Measurements from ENCODE around the gene PKP1.

The PKP1 gene

GRCh38 chr1:201259476-201260235, 23.6 kb upstream of the PKP1 start:
- no peak for DNase-seq

DNA sequence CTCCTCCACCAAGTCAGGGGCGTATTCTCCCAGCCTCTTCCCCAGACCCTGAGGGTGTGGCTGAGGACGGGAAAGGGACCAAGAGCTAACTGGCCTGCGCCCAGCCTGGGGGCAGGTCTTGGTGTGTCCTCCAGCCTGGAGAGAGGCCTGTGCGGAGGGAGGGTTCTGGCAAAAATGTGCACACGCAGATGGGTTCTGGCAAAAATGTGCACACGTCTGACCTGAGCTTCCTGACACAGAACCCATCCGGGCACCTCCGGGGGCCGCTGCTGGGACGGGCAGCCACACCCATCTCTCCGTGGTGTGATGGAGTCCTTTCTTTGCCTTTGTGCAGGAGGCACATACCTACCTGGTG, 23.1 kb upstream of the PKP1 start:
- no peak for DNase-seq

- no peak for DNase-seq
These were observed 22.5 kb upstream of the PKP1 start for GRCh38 chr1:201260648-201261311.

DNA sequence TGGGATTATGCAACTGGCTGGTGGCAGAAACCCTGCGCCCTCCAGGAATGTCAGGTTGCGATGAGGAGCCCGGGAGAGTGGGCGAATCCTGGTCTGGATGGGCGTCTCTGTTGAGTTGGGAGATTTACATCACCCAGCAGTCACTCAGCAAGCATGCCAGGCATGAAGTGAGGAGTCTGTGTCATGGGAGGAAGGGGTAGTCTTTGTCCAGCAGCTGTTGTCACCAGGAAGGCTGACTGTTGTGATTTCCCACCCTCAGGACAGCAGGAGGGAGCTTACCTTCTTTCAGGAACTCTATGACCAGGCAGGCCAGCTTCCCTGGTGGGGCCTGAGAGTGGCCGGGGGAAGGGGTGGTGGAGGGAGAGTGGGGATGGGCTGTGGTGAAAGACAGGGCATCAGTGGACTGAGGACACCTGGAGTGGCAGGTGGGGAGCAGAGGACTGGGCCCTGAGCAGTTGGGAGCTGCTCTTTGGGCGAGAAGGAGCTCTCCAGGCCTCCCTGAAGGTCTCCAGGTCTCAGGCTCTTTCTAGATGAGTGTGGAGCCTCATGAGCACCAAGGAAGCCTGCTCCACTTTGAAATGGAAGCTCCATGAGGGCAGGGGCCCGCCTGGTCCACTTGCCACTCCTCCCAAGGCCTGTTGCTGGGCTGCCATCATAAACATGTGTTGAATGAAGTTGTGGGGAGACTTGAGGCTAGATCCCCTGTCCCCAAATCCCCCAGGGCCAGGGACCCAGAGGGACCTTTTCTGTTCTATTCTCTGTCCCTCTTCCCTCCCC, 21.3 kb upstream of the PKP1 start:
- no peak for DNase-seq

- no peak for DNase-seq
These were observed 20.2 kb upstream of the PKP1 start for GRCh38 chr1:201262963-201263608.

- no peak for DNase-seq
These were observed 19.2 kb upstream of the PKP1 start for GRCh38 chr1:201264072-201264471.

GRCh38 chr1:201264554-201264953, 18.8 kb upstream of the PKP1 start:
- DNase-seq = no peak

- no peak for DNase-seq
These were observed 17.6 kb upstream of the PKP1 start for GRCh38 chr1:201265756-201266155.

GRCh38 chr1:201266276-201266675, 17.0 kb upstream of the PKP1 start:
- DNase-seq = no peak

DNA sequence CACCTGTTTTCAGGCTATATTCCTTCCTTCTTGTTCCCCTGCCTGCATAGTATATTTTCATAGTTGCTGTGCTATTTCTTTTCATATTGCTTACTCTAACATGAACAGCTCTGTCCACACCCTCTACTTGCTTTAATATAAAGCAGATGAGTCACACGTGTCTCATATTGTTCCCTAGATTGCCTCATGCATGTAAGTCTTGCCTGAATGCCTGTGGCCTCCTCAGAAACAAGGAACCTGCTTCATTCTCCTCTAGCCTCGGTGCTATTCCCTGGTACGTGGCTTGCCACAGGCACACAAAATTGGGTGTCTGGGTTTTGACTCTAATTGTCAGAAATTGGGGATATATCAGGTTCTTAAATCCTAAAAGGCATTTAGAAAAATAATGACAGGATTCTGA, 16.5 kb upstream of the PKP1 start:
- DNase-seq = no peak

- no peak for DNase-seq
These were observed 15.7 kb upstream of the PKP1 start for GRCh38 chr1:201267481-201268229.

GRCh38 chr1:201268604-201269151, 14.6 kb upstream of the PKP1 start:
- DNase-seq = peak in 20 of 58 donors; percentile 4 to 68 (median 36)

GRCh38 chr1:201269281-201269680, 14.0 kb upstream of the PKP1 start:
- DNase-seq = no peak

- no peak for DNase-seq
These were observed 13.4 kb upstream of the PKP1 start for GRCh38 chr1:201269900-201270410.

DNA sequence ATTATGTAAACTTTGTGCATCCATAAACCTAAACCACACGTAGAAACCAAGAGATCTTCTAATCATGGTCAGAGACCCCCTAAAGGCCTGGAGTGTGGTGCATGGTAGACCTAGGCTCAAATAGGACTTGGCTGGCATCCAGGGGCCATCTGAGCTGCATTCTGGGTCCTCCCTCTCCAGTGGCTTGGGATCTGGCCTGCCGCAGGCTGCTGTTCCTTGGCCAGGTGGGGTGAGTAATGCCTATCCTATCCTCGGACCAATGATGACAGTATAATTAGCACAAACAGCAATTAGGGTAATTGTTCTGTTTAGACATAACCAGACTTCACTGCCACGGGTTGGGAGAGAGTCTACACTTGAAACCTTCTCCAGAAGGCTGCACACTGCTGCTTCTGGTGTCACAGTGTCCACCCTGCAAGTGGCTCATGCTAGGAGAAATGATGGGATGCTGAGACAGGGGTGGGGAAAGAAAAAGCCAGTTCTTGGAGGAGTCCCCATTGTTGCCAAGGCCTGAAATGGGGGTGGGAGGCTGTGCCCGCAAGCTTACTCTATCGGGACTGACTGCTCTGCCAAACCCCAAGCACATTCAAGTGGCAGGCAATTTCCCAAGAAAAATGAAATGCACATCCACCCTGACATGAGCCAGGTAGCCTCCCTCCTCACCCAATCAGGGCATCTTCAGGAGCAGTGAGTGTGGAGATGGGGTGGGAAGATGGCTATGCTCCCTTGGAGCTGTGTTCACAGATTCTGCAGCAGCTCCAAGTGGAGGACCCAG, 12.5 kb upstream of the PKP1 start:
- no peak for DNase-seq

- no peak for DNase-seq
These were observed 10.5 kb upstream of the PKP1 start for GRCh38 chr1:201272799-201273198.

GRCh38 chr1:201274616-201275252, 8.6 kb upstream of the PKP1 start:
- DNase-seq = no peak

DNA sequence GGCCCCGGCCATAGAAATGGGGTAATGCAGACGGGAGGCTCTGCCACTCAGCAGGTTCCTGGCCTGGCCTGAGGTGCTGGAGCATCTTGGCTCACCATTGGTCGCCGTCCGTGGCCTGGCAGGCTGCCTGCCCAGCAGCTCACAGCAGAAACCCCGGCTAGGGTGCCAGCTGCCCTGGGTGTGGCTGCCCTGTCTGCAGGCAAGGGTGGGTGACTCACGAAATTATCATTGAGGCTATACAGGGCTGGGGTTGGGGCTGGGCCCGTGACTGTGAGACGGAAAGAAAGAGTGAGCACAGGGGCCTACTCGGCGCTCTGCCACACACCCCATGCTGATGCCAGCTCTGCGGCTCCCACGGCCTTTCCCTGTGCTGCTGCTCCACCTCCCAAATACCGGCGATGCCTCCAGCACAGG, 8.0 kb upstream of the PKP1 start:
- DNase-seq = peak in 1 of 58 donors; percentile 19

GRCh38 chr1:201276891-201277290, 6.4 kb upstream of the PKP1 start:
- DNase-seq = no peak

Measured in anterior cingulate cortex (tissue), 58 donors.